HG02623 (cell line): Measurements from ENCODE around the gene MRPL14.

Source experiments
- ATAC-seq: cut with Tn5 transposase; IDR thresholded peaks from one replicate; pipeline ENCODE4 v1.9.1; 2021; ENCODE audit warnings: moderate library complexity; ENCODE audit not compliant: unreplicated experiment

The MRPL14 gene

DNA sequence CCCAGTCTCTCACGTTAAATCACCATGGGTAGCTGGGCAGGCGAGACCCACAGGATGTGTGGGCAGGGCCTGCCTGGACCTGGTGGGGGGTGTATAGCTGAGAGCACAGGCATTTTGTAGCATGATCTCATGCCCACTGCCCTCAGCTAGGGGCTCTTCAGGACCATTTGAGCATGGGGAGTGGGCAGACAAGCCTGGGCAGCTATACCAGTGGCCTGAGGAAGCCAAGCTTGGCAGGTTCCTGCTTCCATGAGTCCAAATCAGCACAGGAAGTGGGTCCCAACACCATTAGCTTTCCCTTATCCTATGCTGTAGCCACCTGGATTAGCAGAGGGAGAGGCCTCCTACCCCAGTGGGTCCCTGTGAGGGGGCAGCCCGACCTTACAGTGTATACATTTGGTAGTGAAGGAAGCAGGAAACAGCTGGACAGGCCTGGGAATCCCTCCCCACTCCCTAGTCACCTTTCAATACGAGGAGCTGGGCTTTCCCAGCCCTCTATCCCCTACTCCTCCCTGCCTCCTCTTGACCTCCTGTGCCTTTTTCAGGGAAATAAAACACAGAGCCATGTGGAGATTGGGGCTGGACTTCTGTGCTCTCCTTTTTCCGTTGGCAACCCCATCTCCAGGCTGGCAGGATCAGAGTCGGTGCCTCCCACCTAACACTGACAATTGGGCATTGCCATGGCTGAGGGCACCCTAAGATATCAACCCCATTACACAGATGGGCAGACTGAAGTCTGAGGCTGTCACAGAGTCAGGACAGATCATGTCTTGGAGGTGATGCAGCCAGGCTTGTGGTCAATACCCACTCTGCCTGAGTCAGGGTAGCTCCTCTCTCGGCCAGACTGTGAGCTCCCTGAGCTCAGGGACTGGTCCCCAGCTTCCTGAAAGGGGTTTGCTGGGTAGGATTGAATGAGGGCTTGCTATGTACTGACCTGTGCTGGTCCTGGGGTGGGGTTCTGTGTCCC, 59.8 kb downstream of the MRPL14 start:
- no peak for ATAC-seq

DNA sequence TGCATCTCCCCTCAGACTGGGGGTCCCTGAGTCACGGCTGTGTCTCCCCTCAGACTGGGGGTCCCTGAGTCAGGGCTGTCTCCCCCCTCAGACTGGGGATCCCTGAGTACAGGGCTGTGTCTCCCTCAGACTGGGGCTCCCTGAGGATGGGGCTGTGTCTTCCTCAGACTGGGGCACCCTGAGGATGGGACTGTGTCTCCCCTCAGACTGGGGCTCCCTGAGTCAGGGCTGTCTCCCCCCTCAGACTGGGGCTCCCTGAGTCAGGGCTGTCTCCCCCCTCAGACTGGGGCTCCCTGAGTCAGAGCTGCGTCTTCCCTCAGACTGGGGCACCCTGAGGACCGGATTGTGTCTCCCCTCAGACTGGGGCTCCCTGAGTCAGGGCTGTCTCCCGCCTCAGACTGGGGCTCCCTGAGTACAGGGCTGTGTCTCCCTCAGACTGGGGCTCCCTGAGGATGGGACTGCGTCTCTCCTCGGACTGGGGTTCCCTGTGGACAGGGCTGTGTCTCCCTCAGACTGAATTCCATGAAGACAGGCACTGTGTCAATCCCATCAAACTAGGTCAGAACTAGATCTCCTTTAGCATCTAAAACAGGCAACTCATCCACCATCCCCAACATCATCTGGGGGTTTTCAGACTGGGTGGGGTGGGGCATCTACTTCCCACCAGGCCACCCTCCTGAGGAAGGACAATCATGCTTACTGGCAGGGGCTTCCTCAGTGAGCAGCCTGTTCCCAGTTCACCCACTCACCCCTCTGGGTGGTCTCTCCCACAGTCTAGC, 60.7 kb downstream of the MRPL14 start:
- ATAC-seq: no peak

DNA sequence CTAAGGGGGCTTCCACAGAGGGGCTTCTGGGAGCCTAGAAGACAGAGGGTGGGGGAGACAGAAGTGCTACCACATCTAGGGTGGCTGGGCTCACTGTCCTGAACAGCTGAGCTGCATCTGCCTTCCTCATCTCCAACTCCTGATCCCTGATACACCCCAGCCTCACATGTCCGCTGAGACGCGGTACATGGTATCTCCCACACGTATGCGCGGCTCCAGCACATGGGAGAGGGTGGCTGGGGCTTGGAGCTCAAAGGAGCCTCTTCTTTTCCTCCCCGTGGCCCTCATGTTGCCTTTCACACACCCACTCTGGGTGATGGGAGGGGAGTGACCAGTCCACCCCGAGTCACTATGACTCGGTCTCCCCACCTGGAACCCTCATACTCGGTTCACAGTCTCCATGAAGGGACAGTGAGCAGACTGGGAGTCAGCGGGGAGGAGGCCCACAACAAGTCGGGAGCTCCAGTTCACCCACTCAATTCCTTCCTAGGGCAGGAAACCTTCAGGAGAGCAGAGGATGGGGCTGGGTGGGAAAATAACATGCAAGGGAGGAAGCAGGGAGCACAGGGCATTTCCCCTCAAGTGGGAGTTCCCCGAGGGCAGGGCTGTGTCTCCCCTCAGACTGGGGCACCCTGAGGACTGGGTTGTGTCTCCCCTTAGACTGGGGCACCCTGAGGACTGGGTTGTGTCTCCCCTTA, 61.7 kb downstream of the MRPL14 start:
- ATAC-seq: no peak

DNA sequence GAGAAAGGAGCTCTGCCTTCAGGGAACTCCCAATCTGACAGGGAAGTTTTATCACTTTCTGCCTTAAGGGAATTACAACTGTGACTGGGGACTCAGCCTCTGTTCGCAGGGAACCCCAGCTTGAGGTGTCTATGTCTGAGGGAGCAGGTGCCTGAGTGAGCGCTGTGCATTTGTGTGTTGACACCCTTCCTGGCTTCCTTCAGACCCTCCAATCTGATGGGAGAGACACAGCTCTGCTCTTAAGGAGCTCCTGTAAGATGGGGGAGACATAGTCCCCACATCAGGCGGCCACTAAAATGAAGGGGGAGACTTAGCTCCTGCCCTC, 62.3 kb downstream of the MRPL14 start:
- ATAC-seq: no peak

DNA sequence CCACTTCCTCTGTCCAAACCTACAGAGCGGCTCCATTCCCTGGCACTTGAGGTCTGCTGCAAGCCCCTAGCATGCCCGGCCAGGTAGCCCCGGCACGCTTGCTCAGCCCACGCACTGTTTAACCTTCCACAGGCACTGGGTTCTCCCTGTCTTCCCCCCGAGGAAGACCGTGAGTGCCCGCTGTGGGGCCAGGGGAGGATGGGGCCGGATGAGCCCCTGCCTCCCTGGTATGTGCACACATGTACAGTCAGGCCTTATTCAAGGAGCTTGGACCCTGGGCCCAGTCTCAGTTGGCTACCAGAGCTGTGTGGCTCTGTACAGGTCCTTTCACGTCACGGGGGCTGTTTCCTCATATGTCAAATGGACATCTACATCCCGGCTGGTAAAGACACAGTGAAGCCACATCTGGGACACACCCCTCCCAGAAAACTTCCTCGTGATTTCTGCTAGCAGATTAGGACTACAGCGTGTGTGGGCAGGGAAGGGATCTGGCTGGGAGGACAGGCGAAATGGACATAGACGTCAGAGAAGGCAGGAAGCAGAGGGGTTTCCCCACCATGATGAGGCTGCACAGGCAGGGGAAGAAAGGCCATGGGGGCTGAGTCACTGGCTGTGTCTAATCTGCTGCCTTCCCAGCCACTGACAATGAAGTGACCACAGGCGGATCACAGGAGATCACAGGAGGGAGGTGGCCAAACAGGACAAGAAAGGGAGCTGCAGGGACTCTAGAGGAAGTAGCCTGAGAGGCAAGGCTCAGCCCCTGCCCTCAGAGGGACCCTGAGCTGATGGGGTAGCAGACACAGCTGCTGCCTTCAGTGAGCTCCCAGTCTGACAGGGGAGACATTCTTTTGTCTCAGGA, 62.9 kb downstream of the MRPL14 start:
- no peak for ATAC-seq

- ATAC-seq: no peak
Observed at GRCh38 chr6:44063561-44064059, 63.6 kb downstream of the MRPL14 start.
